Pancreas (tissue), 10 donors: ENCODE measurements around the gene SLC28A3. TPM values are rescaled to one million over a fixed set of nuclear protein-coding genes. Genes with fewer than 3 reads are reported as not detected.

Experiments used
- ATAC-seq, 4 donors: fragments of 200-7000 bp; cut with Tn5 transposase; one replicate each; pipeline versions ENCODE4 v1.8.0 to v1.9.1; 2020; ENCODE audit warnings: mild to moderate bottlenecking in 4 of 4, moderate library complexity in 4 of 4
- DNase-seq, 6 donors: peaks; one replicate each; pipeline ENCODE4 v3.0.0-alpha.2; 2020
- FAIRE-seq: peaks from 2 replicates; lab custom pipeline; 2012; peaks lifted over from hg19 to GRCh38; lab: Jason Lieb, UNC
- H3K27ac ChIP-seq, 4 donors: fragments of 200-600 bp; sonication (generic); 1 replicate in 3 of 4; 2 replicates in 1 of 4; pipeline versions ENCODE4 v1.5.0 to v1.8.0; 2020
- H3K27me3 ChIP-seq, 4 donors: fragments of 200-600 bp; one replicate each; pipeline ENCODE4 v1.8.0; 2021
- H3K36me3 ChIP-seq, 3 donors: fragments of 200-600 bp; sonication (generic) in 1 of 3; one replicate each; pipeline versions ENCODE4 v1.5.0 to v1.8.0; 2020 to 2021
- H3K4me1 ChIP-seq, 3 donors: fragments of 200-600 bp; one replicate each; pipeline ENCODE4 v1.8.0; 2021
- H3K4me3 ChIP-seq, 4 donors: fragments of 200-600 bp; sonication (generic) in 2 of 4; one replicate each; pipeline versions ENCODE4 v1.5.0 to v1.8.0; 2020 to 2021
- H3K9me3 ChIP-seq, 4 donors: fragments of 200-600 bp; one replicate each; pipeline ENCODE4 v1.8.0; 2021
- WGBS, 2 donors: extraction: QIAGEN DNeasy Blood & Tissue Kit; methylation state at CpG; one replicate each; pipeline ENCODE4 v1.1.7; 2013; 5-methylcytosine and 5-hydroxymethylcytosine counted together
- intact Hi-C, 3 donors: fragments of 100-400 bp; cut with DNase I; formaldehyde crosslinking; loops; one replicate each; pipeline versions ENCODE4 v1.11.1 to v1.14.2; 2022
- polyA plus RNA-seq, 2 donors: library from polyadenylated mRNA; stranded (reverse); fragments of 200-250 nt; gene quantifications; one replicate each; pipeline ENCODE4 v1.2.3, GENCODE V29; 2013
- total RNA-seq, 6 donors: library from RNA; stranded (reverse); fragmentation: NEBNext Ultra II Directional in 4 of 6; extraction: Animal tissue kit (Norgen Biotek cat#: 25700) in 4 of 6; gene quantifications; one replicate each; pipeline versions ENCODE4 v1.2.1 to v1.2.4, GENCODE V29; 2021 to 2023
- TF ChIP-seq, protein P1 (sequence below), 4 donors: fragments of 200-600 bp; sonication (generic) in 3 of 4; IDR thresholded peaks; one replicate each; pipeline versions ENCODE4 v1.5.0 to v1.8.0; 2021; ENCODE audit warnings: antibody characterized with exemption in 4 of 4
- donor health status: healthy with polysubstance abuse.
- donor health status: DM: no; HTN: no; CAD: no; lungs with moderate emphysema.
- donor health status: DM: no; HTN: no; CAD: no.
- donor health status: control.
- donor health status: control.
- donor health status: Bipolar disorder and iron deficiency.
- donor health status: DM: yes; HTN: yes; CAD: no.
- donor health status: DM: no; HTN: no; CAD: no.
- donor health status: DM: no; HTN: no; CAD: no.
- donor health status: DM: yes; HTN: yes; CAD: no.

Gene SLC28A3
- total and polyA plus RNA-seq, 8 donors: 5.7 to 17.2 (median 7.9) TPM

DNA sequence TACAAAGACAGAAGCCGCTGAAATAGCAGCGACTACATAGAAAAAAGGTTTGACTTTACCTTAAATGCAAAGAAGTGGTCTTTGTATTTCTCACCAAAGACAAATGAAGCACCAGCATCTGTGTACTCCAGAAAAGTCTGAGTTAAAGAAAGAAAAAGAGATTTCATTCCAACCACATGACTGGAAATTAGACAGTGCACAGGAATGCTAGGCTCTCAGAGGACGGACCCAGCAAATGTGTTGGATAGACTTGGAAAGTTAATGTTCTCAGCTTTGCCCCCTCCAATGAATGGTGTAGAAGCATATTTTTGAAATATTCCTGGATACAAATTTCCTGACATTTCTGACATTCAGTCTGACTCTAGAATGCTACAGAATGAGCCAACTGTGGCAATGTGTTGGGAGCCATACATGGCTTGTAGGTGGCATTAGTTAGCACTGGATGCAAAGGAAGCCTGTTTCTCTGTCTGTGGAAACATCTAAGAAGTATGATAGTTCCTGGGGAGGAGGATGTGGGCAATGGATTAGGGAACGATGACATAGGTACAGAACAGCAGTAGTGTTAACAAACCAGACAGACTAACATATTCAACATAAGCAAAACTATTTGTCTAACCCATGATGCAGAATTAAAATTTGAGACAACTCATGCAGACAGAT, 43.3 kb downstream of the SLC28A3 start:
- no peak for FAIRE-seq
- Histone ChIP-seq H3K27me3 (no peaks in the 10 kb centered on the region), H3K27ac (no peak overlapping the region), H3K9me3 (no peaks in the 10 kb centered on the region), H3K4me1 (no peaks in the 10 kb centered on the region), H3K4me3 (no peak overlapping the region), H3K36me3 (peaks cover 0 to 5% (median 0%) of the 10 kb centered on the region in 3 donors)
- peak in 1 of 4 donors; percentile 33 for ATAC-seq
- no peak for DNase-seq
- intact Hi-C loops: no loop called here
- TF ChIP-seq, protein P1, sequence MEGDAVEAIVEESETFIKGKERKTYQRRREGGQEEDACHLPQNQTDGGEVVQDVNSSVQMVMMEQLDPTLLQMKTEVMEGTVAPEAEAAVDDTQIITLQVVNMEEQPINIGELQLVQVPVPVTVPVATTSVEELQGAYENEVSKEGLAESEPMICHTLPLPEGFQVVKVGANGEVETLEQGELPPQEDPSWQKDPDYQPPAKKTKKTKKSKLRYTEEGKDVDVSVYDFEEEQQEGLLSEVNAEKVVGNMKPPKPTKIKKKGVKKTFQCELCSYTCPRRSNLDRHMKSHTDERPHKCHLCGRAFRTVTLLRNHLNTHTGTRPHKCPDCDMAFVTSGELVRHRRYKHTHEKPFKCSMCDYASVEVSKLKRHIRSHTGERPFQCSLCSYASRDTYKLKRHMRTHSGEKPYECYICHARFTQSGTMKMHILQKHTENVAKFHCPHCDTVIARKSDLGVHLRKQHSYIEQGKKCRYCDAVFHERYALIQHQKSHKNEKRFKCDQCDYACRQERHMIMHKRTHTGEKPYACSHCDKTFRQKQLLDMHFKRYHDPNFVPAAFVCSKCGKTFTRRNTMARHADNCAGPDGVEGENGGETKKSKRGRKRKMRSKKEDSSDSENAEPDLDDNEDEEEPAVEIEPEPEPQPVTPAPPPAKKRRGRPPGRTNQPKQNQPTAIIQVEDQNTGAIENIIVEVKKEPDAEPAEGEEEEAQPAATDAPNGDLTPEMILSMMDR (IDR thresholded peaks at IDR 0.05): no peak
- WGBS, 2 donors: 76 to 91% methylated on average over 4 of the region's 4 CpGs

DNA sequence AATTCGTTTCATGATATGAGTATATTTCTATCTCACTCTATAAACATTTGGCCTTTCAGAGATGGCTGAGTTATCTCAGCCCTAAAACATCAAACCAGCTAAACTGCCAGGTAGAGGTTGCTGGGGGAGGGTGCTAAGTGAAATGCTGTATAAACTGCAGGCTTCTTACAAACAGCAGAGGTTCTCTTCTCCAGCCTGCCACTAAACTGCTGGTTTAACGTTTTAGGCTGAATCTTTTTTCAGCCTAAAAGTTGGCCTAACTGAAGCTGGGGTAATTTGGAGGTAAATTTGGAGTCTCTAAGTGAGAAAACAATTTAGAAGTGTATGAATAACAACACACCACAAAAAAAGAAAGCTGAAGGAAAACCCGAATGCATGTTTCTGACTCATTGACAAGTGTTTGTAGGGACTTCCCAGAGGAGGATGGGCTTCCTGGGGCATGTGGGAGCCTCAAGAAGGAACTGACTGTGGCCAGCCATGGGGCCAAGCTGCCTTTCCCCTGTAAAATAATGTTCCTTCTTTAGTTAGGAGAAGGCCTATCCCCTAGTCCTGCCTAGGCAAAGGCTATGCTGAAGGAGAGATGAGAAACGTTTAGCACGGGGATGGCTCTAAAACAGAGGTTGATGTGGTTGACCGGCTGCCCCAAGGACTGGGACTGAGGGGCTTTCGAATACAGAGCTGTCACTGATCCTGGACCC, 44.3 kb downstream of the SLC28A3 start:
- Histone ChIP-seq H3K4me3 (no peak overlapping the region), H3K27ac (no peak overlapping the region), H3K36me3 (peaks cover 0 to 5% (median 0%) of the 10 kb centered on the region in 3 donors), H3K9me3 (no peaks in the 10 kb centered on the region), H3K4me1 (no peaks in the 10 kb centered on the region), H3K27me3 (no peaks in the 10 kb centered on the region)
- FAIRE-seq (no peak), ATAC-seq (peak in 2 of 4 donors; percentile 59 to 78), DNase-seq (no peak)
- WGBS, 2 donors: 53 to 69% methylated on average over 7 of the region's 7 CpGs
- TF ChIP-seq, protein P1 (IDR thresholded peaks at IDR 0.05): no peak
- intact Hi-C loops: no loop called here

DNA sequence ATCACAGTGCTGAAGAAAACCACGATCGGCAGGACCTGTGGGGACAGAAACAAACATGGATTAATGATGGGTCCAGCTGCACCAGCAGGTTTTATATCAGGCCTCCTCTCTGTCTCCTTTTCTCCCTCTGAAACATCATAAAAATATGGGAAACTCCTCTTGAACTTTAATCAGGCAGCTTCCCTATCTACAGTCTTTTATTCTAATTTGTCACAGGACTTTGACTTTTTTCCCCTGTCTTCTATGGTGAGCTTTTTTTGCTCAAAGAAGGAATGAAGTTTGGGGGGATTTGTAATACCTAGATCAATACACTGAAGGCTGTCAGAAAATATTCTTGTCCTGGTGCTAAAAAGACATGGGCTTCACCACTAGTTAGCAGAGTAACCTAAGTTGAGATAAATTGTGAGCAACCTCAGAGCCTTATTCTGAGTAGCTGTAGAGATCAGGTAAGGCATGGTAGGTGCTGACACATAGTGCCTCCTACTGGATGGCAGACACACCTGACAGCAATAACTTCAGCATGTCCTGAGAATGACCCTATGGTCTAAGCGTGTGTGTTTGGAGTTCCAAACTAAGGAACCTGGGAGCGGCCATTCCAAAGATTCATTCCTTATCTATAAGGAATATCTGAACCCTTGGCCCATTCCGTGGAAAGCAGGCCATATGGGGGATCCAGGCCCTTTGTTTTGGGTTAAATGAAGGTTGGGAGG, 46.2 kb downstream of the SLC28A3 start:
- WGBS, 2 donors: 75 to 77% methylated on average over 5 of the region's 5 CpGs
- TF ChIP-seq, protein P1 (IDR thresholded peaks at IDR 0.05): no peak
- intact Hi-C loops: no loop called here
- FAIRE-seq: no peak
- no peak for DNase-seq
- Histone ChIP-seq H3K9me3 (no peaks in the 10 kb centered on the region), H3K36me3 (peaks cover 0 to 9% (median 4%) of the 10 kb centered on the region in 3 donors), H3K4me3 (no peak overlapping the region), H3K27me3 (no peaks in the 10 kb centered on the region), H3K27ac (no peak overlapping the region), H3K4me1 (no peaks in the 10 kb centered on the region)
- no peak for ATAC-seq

- FAIRE-seq: no peak
- DNase-seq: no peak
- WGBS, 2 donors: 67 to 79% methylated on average over 4 of the region's 4 CpGs
- H3K36me3 ChIP-seq: peaks cover 0 to 9% (median 7%) of the 10 kb centered on the region in 3 donors
- H3K4me1 ChIP-seq: no peaks in the 10 kb centered on the region
- intact Hi-C loops: no loop called here
- no peaks in the 10 kb centered on the region for H3K9me3 ChIP-seq
- no peak overlapping the region for H3K27ac ChIP-seq
- peak in 1 of 4 donors; percentile 22 for ATAC-seq
- TF ChIP-seq, protein P1 (IDR thresholded peaks at IDR 0.05): no peak
- no peak overlapping the region for H3K4me3 ChIP-seq
- H3K27me3 ChIP-seq: no peaks in the 10 kb centered on the region
These were observed 47.4 kb downstream of the SLC28A3 start for GRCh38 chr9:84293001-84293798.
